ENCODE measurements around the gene WWOX. TPM values are rescaled to one million over a fixed set of nuclear protein-coding genes. Genes with fewer than 3 reads are reported as not detected.
"Not testable (repeated sequence)": the region's sequence is repeated elsewhere in the genome, so short reads cannot be mapped to it uniquely, and the experiment has no call there.

WWOX gene
- total RNA-seq, 2 donors from 2014 or later, result 12.6 to 17.2 TPM

DNA sequence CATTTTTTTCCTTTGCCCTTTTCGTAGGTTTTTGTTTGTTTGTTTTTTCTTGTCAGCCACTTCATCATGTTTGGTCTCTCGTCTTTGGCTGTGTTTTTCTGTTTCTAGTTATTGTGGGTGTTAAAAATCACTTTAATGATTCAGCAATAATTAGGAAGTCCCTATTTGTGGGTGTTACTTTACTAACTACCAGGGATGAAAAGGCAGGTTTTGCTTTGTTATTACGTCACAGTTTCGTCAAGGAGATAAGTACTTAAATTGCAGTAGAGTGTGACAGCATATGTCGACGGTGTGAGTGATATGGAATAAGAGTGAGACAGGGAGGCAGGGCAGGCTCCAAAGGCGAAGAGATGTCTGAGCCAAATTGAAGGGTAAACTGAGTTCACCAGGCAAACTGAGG, 479.6 kb downstream of the WWOX start:
- no peak overlapping the region for H3K27ac Mint-ChIP-seq
- H3K36me3 Mint-ChIP-seq, result no peaks in the 10 kb centered on the region
- DNase-seq (ENCODE audit: low spot score in 2 of 2), result no peak
- ATAC-seq, result no peak
- no peaks in the 10 kb centered on the region for H3K9me3 Mint-ChIP-seq

DNA sequence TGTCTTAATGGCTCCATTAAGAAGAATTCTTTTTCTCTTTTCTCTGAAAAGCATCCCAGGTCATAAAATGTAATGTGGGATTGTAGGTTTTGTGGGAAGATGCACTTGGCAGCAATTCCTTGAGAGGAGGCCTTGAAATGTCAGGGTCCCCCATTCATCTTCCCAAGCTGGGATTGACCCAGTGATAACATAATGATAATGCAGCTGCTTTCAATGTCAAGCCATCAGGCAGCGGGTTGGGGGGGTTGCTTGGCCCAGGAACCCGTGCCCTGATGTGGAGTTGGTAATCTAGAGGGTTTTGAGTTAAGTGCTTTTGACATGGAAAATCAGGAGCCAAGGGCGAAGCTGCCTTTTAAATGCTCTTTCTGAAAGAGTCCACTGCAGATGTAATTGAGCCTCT, 484.0 kb downstream of the WWOX start:
- H3K9me3 Mint-ChIP-seq, result peaks cover 0 to 4% of the 10 kb centered on the region in 2 donors
- DNase-seq (ENCODE audit: low spot score in 2 of 2) (no peak), ATAC-seq (no peak)
- no peak overlapping the region for H3K27ac Mint-ChIP-seq
- peaks cover 0 to 6% of the 10 kb centered on the region in 2 donors for H3K36me3 Mint-ChIP-seq

DNA sequence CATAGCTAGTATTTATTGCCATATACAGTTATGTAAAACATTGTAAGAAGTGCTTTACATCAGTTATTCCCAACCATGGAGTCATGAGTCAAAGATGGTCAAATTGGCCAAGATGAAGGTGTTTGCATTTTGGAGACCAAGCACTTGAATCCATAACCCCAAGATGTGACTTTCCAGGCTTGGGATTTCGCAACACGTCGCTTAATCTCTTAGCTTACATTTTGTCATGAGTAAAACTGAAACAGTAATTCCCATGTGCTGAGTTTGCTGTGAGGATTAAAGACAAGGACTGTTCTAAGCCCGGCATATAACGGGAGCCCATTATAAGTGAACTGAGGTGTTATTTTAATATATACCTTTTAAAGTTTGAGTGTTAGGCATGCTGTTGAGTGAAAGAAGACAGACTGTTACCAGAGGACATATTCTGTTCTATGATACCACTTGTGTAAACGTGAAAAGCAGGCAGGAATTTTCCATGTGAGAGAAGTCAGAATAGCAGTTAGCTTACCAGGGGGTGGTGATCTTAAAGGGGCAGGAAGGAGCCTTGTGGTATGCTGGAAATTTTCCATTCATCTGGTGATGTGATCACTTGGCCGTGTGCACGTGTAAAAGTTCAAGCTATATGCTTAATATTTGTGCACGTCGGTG, 484.9 kb downstream of the WWOX start:
- no peak for ATAC-seq
- Mint-ChIP-seq H3K9me3 (peaks cover 0 to 4% of the 10 kb centered on the region in 2 donors), H3K27ac (no peak overlapping the region), H3K36me3 (peaks cover 0 to 6% of the 10 kb centered on the region in 2 donors)
- DNase-seq (ENCODE audit: low spot score in 2 of 2), result no peak

DNA sequence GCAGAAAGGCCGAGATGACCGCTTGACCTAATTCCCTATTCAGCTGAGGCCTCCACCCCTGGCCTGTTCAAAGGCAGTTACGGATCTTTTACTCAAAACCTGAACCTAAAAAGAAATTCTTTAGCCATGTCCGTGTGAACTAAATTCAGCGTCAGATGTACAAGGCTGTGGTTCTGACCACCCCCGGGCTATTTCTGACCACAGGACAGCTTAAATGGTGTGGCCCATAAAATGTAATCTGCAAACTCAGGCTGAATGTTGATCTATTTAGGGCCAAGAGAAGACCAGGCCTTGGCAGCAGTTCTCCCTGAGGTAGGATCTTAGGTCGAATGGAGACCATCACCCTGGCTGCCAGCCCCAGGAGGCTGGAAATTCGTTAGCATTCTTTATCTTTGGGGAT, 485.5 kb downstream of the WWOX start:
- no peak for DNase-seq (ENCODE audit: low spot score in 2 of 2)
- Mint-ChIP-seq H3K27ac (no peak overlapping the region), H3K9me3 (peaks cover 0 to 4% of the 10 kb centered on the region in 2 donors), H3K36me3 (peaks cover 0 to 6% of the 10 kb centered on the region in 2 donors)
- no peak for ATAC-seq

- Mint-ChIP-seq H3K9me3 (peaks cover 0 to 3% of the 10 kb centered on the region in 2 donors), H3K27ac (no peak overlapping the region), H3K36me3 (peaks cover 0 to 4% of the 10 kb centered on the region in 2 donors)
- DNase-seq (ENCODE audit: low spot score in 2 of 2) (no peak), ATAC-seq (no peak)
Measured at GRCh38 chr16:78589331-78589730, 489.9 kb downstream of the WWOX start.

DNA sequence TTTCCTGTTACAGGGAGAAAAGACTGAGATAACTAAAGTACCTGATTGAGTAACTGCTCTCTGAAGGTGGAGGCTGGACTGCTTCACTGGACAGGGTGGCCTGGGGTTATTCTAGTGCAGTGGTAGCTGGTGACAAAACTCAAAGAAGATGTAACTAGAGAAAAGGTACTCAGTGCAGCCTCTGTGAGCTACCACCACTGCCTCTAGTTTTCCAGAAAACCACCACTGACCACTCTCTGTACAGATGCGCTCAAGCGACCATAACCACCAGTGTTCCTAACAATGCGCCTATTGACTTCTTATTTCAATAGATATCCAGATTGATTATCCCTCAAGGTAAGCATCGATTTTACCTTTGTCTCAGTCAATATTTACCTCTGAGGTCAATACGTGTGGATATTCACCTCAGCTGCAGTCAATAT, 492.2 kb downstream of the WWOX start:
- no peaks in the 10 kb centered on the region for H3K36me3 Mint-ChIP-seq
- H3K27ac Mint-ChIP-seq, result no peak overlapping the region
- DNase-seq (ENCODE audit: low spot score in 2 of 2), result no peak
- no peaks in the 10 kb centered on the region for H3K9me3 Mint-ChIP-seq
- ATAC-seq, result no peak

- DNase-seq (ENCODE audit: low spot score in 2 of 2) (no peak), ATAC-seq (no peak)
- no peak overlapping the region for H3K27ac Mint-ChIP-seq
- H3K9me3 Mint-ChIP-seq, result no peaks in the 10 kb centered on the region
- H3K36me3 Mint-ChIP-seq, result no peaks in the 10 kb centered on the region
Measured at GRCh38 chr16:78592111-78592510, 492.7 kb downstream of the WWOX start.

GRCh38 chr16:78593352-78593751, 493.9 kb downstream of the WWOX start:
- ATAC-seq, result no peak
- no peak for DNase-seq (ENCODE audit: low spot score in 2 of 2)
- Mint-ChIP-seq H3K36me3 (no peaks in the 10 kb centered on the region), H3K9me3 (no peaks in the 10 kb centered on the region), H3K27ac (no peak overlapping the region)

DNA sequence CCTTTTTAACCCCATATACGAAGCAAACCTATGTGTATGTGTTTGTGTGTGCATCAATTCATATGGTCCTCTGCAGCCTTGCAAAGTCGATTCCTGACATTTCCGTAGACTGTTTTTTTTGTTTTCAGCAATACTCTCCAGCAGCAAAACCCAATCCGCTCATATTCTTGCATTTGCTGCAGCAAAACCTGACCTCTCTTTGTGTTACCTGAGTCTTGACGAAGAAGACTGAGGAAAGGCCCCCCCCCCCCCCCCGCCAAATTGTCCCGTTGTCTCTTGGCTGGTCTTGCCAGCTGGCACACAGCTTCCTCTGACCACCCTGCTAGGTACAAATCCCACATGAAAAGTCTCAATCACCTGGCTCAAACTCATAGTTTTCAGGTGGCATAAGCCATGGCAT, 494.7 kb downstream of the WWOX start:
- H3K9me3 Mint-ChIP-seq, result no peaks in the 10 kb centered on the region
- H3K36me3 Mint-ChIP-seq, result no peaks in the 10 kb centered on the region
- H3K27ac Mint-ChIP-seq, result no peak overlapping the region
- DNase-seq (ENCODE audit: low spot score in 2 of 2) (no peak), ATAC-seq (no peak)

DNA sequence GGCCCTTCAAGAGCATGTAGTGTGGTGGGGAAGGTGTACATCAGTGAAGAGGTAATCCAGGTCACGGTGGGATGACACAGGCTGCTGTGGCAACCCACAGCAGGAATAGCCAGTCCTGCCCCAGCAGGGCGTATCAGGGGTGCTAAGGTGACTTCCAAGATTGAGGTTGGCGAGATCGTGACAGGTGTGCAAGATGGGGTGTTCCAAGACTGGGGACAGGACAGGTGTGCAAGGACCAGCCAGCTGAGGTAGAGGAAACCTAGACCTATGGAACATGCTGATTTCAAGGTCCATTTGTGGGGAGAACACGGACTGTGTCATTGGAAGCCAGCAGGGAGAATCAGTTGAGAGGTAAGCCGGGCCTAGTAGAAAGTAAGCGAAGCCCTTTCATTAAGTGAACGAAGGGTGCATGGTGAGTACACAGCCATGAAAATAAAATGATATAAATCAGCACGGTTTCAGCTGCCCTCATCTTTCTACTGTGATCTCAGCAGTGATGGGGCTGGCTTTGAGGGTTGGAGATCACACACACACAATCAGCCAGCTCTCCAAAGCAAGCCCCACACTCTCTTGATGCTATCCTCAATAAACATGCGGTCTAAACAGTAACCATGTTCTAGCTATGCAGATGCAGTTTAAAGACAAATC, 497.0 kb downstream of the WWOX start:
- H3K9me3 Mint-ChIP-seq, result no peaks in the 10 kb centered on the region
- DNase-seq (ENCODE audit: low spot score in 2 of 2) (no peak), ATAC-seq (no peak)
- no peak overlapping the region for H3K27ac Mint-ChIP-seq
- no peaks in the 10 kb centered on the region for H3K36me3 Mint-ChIP-seq

GRCh38 chr16:78596996-78597422, 497.6 kb downstream of the WWOX start:
- H3K36me3 Mint-ChIP-seq, result no peaks in the 10 kb centered on the region
- no peak for ATAC-seq
- no peaks in the 10 kb centered on the region for H3K9me3 Mint-ChIP-seq
- H3K27ac Mint-ChIP-seq, result no peak overlapping the region
- no peak for DNase-seq (ENCODE audit: low spot score in 2 of 2)

DNA sequence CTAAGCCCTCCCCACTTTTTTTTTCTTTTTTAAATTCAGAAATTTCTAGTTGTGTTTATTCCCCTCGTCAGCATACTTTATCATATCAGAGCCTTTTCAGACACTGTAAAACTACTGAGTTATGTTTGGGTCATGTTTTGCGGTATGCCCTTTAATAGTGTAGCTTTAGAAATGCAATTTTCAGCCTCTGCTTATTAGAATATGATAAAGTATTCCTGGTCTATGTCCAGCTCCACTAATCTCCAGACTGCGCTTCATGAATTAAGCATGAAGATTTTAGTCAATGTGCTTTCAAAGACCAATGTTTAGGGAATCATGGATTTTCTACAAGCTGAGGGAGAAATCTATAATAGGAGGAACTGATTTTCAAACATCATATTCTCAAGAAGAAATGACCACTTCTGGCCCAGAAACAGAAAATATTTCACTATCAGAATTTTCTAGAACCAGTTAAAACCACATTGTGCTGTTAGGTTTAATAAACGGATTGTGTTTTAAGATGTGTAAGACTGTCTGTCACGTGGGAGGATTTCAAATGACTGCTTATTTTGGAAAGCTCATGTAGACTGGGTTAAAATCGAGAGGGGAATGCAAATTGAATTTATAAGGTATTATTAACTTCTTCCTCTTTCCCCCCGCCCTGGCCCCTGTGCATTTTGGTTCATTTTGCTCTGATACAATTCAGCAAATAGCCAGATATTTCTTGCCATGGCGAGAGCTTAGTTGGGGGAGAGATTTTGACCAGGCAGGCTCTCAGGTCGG, 498.5 kb downstream of the WWOX start:
- Mint-ChIP-seq H3K27ac (no peak overlapping the region), H3K9me3 (no peaks in the 10 kb centered on the region), H3K36me3 (no peaks in the 10 kb centered on the region)
- no peak for DNase-seq (ENCODE audit: low spot score in 2 of 2)
- no peak for ATAC-seq

DNA sequence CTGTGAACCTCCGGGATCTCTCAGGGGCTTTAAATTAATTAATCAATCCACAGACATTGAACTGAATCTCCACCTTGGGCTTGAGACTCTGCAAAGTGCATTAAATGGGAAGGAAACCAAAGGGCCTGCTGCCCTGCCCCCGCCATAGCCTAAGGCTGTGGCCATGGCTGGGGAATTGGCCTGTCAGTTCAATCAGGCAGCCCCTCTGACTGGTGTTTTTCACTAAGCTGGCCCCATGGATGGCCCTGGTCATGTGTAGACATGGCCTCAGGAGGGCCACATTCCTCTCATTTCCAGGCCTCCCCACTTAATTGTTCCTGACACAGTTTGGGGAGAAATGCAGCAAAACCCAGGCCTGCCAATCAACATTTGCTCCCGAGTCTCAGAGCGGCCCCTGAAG, 499.8 kb downstream of the WWOX start:
- no peak for ATAC-seq
- H3K27ac Mint-ChIP-seq, result no peak overlapping the region
- no peaks in the 10 kb centered on the region for H3K36me3 Mint-ChIP-seq
- no peak for DNase-seq (ENCODE audit: low spot score in 2 of 2)
- H3K9me3 Mint-ChIP-seq, result no peaks in the 10 kb centered on the region

- H3K27ac Mint-ChIP-seq; DNase-seq (ENCODE audit: low spot score in 2 of 2): not testable (repeated sequence)
Measured at GRCh38 chr16:78604423-78605062, 505.1 kb downstream of the WWOX start.

GRCh38 chr16:78605548-78606101, 506.2 kb downstream of the WWOX start:
- no peak for ATAC-seq
- no peaks in the 10 kb centered on the region for H3K36me3 Mint-ChIP-seq

More at GRCh38 chr16:78604423-78605062, 505.1 kb downstream of the WWOX start:
- H3K9me3 Mint-ChIP-seq, H3K36me3 Mint-ChIP-seq, ATAC-seq: not testable (repeated sequence)

GRCh38 chr16:78606545-78606944, 507.1 kb downstream of the WWOX start:
- Mint-ChIP-seq H3K9me3 (no peaks in the 10 kb centered on the region), H3K27ac (no peak overlapping the region), H3K36me3 (no peaks in the 10 kb centered on the region)
- DNase-seq (ENCODE audit: low spot score in 2 of 2) (no peak), ATAC-seq (no peak)

More at GRCh38 chr16:78605548-78606101, 506.2 kb downstream of the WWOX start:
- H3K9me3 Mint-ChIP-seq, result no peaks in the 10 kb centered on the region
- DNase-seq (ENCODE audit: low spot score in 2 of 2), result no peak
- H3K27ac Mint-ChIP-seq, result no peak overlapping the region

GRCh38 chr16:78607022-78607421, 507.6 kb downstream of the WWOX start:
- ATAC-seq (no peak), DNase-seq (ENCODE audit: low spot score in 2 of 2) (no peak)
- H3K9me3 Mint-ChIP-seq, result no peaks in the 10 kb centered on the region
- H3K36me3 Mint-ChIP-seq, result no peaks in the 10 kb centered on the region
- no peak overlapping the region for H3K27ac Mint-ChIP-seq
